Hematopoietic multipotent progenitor cell treated with erythropoietin and hydrocortisone succinate and interleukin-3 and kit ligand, for 8 days (in vitro differentiated cells): ENCODE measurements around the gene RNF207.

Experiments
- DNase-seq: peaks from one replicate; pipeline ENCODE4 v3.0.0-alpha.2; 2015

Gene RNF207

DNA sequence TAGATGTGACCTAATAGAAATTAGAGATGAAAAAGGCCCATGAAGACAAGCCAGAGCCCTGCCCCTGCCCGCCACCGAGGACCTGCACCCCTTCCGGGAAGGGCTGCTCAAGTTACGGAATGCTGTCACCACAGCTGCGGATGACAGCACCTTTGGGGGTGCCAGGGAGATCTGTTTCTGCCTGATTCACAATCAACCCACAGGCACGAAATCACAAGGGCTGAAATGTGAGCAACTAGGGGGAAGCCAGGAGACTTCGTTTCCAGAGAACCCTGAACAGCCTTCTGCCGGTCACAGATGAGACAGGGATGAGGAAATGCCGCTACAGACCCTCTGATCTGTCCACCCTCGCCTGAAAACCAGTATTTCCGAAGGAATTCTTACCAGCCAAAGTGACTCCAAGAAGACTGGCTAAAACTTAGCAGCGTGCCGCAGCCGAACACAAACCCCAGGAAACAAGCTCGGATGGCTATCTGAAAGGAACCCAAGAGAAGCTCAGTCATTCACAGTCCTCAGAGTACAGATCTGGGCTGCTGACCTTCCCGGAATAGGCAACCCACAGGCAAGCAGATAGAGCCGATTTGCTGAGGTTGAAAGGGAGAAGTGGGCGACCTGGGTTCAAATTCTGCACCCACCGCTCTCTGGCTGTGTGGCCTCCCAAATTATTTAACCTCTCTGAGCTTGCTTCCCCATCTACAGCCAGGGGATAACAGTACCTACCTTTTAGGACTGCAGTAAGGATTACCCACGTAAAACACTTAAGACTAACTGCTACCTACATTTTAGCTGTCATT is 28.8 kb downstream of the RNF207 start:
- DNase-seq = peak; percentile 12

DNA sequence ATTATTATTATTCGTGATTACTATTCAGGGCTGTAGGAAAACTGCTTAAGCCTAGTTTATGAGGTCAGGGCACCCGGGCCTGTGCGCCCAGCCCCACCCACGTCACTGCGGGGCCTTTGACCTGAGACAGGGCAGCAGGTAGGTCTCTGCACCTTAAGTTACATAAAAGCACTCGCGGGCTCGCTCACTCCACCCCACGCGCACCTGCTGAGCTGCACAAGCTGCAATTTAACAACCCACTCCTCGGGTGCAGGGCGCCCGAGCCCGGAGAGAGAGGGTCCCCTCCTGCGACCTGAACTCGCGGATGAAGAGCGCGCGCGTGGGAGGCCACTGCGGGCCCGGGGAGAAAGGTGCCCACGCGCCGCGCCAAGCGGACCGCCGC is 29.4 kb downstream of the RNF207 start:
- peak; percentile 34 for DNase-seq

DNA sequence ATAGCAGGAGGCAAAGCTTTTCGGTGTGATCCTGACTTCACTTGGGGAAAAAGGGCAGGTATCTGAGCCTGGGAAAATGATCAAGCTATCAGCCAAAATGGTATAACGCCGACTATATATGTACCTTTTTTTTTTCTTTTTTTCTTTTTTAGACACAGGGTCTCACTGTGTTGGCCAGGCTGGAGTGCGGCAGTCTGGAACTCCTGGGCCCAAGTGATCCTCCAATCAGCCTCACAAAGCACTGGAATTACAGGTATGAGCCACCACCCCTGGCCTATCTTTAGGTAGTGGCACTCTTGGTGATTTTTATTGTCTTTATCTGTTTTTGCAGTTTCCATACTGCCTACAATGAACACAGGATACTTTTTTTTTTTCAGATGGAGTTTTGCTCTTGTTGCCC is 31.2 kb downstream of the RNF207 start:
- DNase-seq = no peak

DNA sequence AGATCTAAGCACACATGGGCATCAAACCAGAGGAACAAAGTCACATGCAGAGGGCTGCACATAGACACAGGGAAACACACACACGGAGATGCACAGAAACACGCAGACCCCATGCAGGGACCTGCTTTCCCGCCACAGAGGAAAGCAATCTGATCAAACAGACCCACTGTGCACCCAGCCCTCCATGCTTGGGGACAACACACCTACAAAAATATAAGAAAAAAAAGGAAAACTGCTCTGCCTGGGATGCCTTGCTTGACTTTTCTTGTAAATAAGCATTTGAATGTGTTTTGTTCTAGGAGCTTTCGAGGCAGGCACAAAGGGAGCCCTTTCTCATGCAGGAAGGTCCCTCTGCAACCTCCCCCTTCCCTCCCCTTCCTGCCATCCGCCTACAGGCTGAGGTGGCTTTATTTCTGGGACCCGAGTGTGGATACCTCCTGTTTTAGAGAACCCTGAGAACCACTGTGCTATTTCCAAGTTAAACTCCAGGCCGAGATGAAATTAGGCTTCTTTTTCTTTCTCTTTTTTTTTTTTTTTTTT is 33.4 kb downstream of the RNF207 start:
- no peak for DNase-seq

DNA sequence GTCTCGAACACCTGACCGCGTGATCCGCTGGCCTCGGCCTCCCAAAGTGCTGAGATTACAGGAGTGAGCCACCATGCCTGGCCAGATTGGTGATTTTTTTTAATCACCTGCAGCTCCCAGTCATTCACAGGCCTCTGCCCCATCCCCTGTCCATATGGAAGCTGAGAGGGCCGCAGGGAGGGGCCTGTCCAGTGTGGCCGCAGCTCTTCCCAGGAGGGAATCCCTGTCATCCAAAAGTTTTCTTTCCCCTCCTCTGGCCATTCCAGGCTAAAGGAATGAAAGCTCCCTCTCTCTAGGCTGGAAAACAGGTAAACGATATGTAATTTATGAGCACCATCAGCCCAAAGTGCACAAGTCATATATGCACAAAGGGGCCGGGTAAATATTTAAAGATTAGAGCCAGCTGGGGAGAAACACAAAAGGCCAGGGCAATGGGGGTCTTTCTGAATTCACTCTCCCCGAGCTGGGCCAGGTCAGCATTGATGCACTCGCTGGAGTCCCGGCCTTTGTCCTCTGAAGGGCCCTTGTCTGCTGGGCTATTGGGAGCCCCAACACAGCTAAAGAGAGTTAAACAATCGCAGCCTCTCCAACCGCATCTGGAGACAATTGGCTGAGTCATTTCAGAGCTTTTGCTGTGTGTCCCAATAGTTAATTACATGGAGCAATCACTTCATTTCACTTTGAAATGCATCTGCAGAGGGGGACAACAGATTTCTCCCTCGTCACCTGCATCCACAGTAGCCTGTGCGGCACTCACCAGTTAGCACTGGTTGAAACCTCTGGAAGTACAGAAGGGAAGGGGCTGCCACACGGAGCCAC is 34.2 kb downstream of the RNF207 start:
- DNase-seq = no peak

DNA sequence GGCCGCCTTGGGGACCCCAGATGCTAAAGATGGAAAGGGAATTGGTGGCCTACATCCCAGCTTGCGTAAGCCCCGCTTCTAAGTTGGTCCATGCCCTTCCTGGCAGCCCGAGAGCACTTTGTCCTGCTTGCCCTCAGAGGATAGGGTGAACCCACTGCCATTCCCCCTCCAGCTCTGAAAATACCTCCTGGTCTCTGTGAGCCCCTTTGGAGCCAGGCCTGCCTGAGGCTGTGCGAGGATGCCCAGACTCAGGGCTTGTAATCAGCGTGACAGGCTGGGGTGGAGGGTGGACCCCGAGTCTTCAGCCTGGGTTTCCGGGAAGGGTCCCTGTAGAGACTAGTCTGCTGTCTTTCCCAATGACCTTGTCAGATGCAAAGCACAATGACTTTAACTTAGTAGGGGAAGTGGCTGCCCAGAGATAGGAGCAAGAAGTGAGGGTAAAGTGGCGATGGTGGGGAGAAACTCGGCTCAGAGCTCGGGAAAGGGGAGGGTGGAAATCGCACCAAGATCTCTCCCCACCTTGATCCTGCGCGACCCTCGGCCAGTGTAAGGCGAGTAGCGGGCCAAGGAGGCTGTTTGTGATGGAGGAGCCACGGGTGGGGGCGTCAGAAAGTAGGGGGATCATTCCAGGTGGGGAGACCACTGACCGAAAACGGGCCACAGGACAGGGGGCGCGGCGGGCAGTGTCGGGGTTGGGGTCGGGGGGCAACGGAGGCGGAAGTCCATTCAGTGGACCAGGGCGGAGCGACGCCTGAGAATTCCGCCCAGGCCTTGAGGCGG is 35.4 kb downstream of the RNF207 start:
- no peak for DNase-seq

DNA sequence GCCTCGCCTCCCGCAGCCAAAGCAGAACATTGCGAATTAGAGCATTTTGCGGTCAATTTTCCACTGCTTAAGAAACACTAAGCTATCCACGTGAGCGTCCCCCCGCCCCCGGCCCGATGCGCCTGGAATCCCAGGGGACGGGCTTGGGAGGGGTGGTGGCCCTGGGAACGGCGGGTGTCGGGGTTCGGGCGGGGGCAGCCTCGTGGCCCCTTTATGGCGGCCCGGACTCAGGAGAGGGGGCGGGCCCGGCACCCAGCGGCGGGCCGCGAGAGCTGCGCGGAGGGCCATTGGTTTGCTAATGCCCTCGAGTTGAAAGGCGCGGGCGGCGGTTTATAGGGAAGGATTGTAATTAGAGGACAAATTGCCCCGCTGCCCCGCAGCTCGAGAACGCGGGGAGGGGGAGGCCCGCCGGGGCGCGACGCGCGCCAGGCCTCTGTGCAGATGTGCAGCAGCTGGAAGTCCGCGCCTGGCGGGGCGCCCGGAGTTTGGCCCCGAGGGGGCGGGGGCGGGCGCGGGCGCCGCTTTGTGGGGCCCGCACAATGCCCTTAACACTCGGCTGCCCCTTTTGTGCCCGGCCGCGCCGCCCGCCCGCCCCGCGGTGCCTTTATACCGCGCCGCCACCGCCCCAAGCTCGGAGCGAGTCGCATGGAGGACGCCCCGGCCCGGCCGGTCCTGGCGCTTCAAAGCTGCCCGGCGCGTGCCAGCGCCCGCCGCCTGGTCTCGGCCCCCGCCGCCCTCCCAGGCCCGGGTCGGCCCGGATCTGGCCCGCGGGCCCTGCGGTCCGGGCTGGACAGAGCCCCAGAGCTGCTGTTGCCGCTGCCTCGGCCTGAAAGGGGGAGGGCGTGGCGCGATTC is 36.2 kb downstream of the RNF207 start:
- no peak for DNase-seq

DNA sequence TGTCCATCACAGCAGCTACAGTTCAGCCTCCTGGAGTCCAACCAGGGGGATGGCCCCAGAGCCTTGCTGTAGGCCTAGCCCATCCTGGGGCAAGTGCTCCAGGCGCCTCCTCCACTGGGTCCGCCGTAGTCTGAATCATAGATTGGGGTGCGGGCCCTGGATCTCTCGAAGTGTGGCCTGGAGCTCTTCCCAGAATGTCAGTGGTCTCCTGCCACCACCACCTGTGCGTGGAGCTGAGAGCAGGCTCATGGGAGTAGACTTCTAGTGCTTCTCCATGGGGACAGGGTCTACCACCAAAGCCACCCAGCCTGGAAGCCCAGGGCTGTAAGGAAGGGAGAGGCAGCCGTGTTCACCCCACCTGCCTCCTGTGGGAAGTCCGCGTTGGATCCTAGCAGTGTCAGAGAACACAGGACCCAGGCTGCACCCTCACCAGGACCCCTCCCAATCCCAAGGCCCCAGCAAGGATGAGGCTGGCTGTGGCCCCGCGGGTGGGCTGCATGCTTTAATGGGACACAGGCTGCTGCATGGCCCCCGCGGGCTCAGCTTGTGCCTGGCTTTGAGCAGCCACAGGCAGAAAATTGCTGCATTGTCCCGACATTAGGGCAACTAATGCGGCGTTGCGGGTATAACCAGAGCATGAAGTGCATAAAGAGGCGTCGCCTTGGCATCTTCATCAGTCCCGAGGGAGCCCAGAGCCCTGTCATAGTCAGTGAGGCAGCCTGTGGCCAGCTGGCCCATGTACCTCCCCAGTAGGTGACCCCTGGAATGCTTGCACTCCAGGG is 37.3 kb downstream of the RNF207 start:
- DNase-seq = no peak

DNA sequence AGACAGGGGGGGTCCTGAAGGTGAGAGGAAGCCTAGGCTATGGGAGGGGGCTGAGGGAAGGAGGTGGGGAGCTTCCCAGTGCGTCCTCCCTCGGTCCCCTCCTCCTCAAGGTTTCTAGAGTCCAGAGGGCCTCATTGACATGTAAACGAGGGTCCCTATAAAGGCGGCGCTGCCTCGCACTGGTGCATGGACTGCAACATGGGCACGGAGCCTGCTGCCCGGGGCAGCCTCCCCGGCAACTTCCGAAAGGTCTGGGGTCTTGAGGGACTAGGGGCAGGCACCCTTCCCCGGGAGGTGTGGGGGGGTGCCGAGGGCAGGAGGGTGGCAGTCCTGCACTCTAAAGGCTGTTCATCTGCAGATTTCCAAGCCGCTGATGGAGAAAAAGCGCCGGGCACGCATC is 38.1 kb downstream of the RNF207 start, which contains the start of gene HES3:
HES3 (plus strand) TSS at position 187 of the 400 bp plus-strand sequence; CDS start at position 374, 187 bp downstream.
- DNase-seq = no peak

DNA sequence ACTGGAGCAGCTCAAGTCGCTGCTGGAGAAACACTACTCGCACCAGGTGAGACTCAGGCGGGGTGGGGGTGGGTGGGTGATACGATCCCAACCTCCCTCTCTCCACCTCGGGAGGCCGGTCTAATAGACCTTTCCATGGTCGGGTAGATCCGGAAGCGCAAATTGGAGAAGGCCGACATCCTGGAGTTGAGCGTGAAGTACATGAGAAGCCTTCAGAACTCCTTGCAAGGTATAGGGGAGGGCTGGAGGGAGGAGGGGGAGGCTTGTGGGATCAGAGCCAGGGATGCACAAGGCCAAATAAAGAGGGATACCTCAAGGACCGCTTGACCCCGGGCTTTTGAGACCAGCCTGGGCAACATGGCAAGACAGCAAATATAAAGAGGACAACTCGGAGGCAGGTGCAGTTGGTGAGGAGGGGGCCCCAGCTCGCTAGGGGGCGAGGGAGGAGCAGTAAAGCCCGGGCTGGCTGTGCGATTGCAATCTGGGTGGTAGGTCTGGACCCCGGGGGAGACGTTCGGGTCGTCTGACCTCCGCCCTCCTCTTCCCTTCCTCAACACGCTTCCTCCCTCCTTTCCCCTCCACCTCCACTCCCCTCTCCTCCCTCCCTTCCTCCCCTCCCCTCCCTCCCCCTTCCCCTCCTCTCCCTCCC is 38.6 kb downstream of the RNF207 start:
- DNase-seq = no peak

DNA sequence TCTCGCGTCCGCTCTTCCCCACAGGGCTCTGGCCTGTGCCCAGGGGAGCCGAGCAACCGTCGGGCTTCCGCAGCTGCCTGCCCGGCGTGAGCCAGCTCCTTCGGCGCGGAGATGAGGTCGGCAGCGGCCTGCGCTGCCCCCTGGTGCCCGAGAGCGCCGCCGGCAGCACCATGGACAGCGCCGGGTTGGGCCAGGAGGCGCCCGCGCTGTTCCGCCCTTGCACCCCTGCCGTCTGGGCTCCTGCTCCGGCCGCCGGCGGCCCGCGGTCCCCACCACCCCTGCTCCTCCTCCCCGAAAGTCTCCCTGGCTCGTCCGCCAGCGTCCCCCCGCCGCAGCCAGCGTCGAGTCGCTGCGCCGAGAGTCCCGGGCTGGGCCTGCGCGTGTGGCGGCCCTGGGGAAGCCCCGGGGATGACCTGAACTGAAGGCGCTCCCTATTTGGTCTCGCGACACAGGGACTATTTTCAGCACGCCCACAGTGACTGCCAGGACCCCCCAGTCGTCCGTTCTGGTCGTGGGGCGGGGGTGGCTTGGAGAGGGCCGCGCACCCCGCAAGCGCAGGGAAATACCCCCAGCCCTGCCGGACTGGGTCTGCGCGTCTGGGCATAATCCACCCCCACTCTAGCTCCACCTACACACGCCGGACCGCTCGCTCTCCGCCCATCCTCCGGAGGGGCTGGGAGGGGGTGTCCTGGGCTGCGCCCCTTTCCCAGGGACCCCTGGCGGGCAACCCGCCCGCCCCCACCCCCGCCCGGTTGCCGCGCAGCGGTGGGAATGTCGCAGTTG is 39.4 kb downstream of the RNF207 start:
- DNase-seq = peak; percentile 76

DNA sequence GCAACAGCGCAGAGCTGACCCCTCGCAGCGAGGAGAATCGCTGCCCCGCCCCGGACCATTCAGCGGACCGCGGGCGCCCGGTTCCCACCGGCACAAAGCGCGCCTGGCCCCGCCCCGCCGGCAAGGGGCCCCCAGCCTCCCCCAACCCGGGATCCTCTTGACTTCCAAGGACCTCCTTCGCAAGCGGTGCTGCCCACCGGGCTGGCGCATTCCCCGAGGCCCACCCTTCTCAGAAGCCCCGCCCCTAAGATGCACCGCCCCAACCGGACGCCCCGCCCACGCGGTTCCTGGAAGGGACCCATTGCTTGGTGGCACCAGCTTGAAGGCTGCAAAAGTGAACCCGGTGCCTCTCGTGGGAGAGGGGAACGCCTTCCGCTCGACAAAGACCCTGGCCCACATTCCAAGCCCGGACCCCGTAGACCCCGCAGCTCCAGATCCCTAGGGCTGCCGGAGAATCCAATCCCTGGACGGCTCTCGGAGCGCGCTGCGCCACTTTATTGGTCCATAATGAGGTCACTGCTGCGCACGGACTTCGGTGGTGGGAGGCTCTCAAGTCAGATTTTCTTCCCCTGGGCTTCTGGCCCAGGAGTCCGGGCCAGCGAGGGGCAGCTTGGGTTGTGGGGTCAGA is 40.1 kb downstream of the RNF207 start:
- DNase-seq = peak; percentile 46

DNA sequence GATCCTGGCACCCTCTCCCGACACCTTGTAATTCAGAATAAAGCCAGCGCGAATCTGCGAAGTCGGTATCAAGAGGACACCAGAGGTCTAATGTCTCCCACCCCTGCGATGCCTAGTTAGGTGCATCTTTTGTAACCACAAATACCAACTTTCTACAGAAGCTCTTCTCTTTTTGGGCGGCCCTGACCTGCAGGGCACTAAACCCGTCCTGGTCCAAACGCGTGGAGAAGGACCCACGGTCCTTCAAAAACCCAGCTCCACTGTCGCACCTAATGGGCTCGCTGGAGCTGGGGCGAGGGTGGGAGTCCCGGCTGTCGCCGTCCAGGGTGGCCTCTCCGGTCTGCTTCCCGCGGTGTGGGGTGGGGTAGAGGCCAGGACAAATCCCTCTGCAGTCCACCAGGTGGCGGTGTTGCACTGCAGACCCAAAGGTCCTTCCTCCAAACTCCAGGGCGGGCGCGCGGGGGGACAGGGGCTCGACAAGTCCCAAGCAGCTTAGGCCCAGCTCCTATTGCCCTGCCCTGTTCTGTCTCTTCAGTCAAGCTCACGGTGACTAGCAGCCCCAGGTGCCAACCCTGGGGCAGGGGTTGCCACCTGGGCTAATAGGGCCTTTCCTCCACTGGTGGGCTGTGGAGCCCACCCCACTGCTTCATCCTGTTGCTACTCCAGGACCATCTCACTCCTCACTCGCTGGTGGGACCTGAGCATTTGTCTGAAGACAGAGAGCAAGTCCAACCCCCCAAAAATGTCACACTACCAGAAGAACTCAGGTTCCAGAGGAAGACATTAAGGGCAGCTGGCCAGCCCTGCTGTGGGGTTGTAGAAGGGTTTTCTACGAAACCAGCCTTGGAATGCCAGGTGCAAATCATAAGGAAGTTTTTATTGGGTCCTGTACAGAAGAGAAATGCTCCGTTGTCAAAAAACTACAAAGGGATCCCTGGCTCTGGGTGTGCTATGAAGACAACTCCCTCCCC is 40.9 kb downstream of the RNF207 start:
- DNase-seq = peak; percentile 73

DNA sequence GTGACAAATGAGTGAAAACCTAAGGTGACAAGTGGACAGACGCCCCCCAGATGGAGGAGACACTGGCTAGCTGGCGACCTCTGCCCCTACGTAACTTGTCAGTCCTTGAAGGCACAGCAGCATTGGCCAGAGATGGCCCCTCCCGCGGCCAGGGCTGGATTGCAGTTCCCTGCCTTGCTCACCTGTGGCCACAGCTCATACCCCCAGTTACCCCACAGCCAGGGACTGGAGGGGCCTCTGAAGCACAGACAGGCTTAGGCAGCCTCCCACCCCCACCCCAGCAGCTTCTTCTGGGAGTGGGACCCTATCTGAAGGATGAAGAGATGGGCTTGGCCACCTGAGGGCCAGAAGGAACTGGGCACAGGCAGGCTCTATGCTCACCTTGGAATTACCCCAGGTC is 41.7 kb downstream of the RNF207 start:
- DNase-seq = no peak

DNA sequence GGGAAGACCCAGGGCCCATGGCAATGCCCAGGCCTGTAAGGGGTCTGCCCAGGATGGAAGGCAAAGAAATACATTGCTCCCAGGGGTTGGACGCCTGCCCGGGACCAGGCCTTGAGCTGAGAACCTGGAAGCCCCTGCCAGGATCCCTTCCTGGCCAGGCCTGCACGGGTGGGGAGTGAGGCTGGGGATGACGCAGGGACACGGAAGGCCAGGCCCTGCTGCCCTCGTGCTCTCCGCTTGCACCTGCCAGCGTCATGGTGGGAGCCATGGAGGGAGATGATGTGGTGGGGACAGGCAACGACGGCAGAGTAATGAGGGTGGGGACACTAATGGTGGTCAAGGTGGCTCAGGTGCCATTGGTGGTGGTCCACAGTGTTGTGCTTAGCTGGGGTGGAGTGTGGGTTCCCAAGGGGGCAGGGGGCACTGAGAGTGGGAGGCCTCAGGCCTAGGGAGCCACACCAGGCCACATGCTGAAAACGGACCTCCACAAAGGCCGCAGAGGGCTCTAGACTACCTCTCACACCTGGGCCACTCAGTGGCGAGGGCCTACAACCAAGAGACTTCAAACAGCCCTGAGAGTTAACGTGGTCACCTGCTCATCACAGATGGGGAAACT is 42.4 kb downstream of the RNF207 start:
- DNase-seq = no peak

DNA sequence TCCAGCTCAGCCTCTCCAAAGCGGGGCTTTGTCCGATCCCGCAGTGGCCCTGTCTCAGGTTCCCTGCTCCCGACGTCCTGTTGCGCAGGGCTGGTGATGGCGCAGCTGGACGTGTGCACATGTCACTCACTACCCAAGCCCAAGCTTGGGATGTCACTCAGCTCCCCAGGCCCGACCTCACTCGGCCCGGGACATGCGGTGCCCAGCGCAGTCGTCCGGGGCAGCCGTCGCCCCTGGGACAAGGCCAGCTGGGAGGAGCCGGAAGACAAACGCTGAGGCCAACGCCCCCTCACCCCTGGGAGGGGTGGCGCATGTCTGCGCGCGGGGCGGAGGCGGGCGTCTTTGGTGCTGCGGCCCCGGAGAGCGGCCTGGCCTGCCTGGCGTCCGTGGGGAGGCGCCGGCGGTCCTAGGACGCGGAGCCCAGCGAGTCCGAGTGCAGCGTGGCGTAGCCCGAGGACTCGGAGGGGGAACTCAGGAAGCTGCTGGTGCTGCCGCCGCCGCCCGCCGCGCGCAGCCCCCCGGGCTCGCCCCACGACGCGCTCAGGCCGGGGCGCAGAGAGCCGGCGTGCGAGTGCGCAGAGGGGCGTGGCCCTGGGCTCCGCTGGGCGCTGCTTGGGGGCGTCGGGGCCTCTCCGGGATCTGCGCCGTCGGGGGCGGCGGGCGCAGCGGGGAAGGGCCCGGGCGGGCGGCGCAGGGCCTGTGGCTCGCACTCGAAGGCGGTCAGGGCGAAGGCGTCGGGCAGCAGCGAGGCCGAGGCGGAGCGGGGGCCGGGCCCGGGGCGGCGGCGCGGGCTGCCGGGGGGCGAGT is 43.2 kb downstream of the RNF207 start:
- no peak for DNase-seq
